Left forelimb (tissue), 1 donor: ENCODE results near the gene CDC42EP4.
"Not testable (repeated sequence)": the region's sequence is repeated elsewhere in the genome, so short reads cannot be mapped to it uniquely, and the experiment has no call there.

Experiments
- DNase-seq: peaks from one replicate; pipeline ENCODE4 v3.0.0-alpha.2; 2018; ENCODE audit warnings: low spot score

Gene CDC42EP4

GRCh38 chr17:73318836-73319235, 7.0 kb upstream of the CDC42EP4 start:
- DNase-seq: no peak

GRCh38 chr17:73318427-73318813, 6.6 kb upstream of the CDC42EP4 start:
- DNase-seq: no peak

- no peak for DNase-seq
Measured at GRCh38 chr17:73317513-73318426, 6.0 kb upstream of the CDC42EP4 start.

- no peak for DNase-seq
Measured at GRCh38 chr17:73316919-73317505, 5.2 kb upstream of the CDC42EP4 start.

- no peak for DNase-seq
Measured at GRCh38 chr17:73315471-73315870, 3.7 kb upstream of the CDC42EP4 start.

- DNase-seq: no peak
Measured at GRCh38 chr17:73313526-73314127, 1.8 kb upstream of the CDC42EP4 start.

- not testable (repeated sequence) for DNase-seq
Measured at GRCh38 chr17:73312887-73313286, 1.1 kb upstream of the CDC42EP4 start.

GRCh38 chr17:73311428-73311780, 397 bp downstream of the CDC42EP4 start:
- no peak for DNase-seq

GRCh38 chr17:73309727-73310596, 1.8 kb downstream of the CDC42EP4 start:
- no peak for DNase-seq

GRCh38 chr17:73308959-73309358, 2.8 kb downstream of the CDC42EP4 start:
- not testable (repeated sequence) for DNase-seq

GRCh38 chr17:73308017-73308823, 3.6 kb downstream of the CDC42EP4 start:
- DNase-seq: no peak

- DNase-seq: no peak
Measured at GRCh38 chr17:73307130-73307529, 4.7 kb downstream of the CDC42EP4 start.

GRCh38 chr17:73305845-73306836, 5.7 kb downstream of the CDC42EP4 start:
- no peak for DNase-seq

- DNase-seq: peak; percentile 78
Measured at GRCh38 chr17:73304971-73305812, 6.6 kb downstream of the CDC42EP4 start.

- DNase-seq: no peak
Measured at GRCh38 chr17:73304438-73304837, 7.4 kb downstream of the CDC42EP4 start.

GRCh38 chr17:73302189-73302588, 9.6 kb downstream of the CDC42EP4 start:
- no peak for DNase-seq

GRCh38 chr17:73301369-73301768, 10.4 kb downstream of the CDC42EP4 start:
- DNase-seq: no peak

GRCh38 chr17:73300392-73300791, 11.4 kb downstream of the CDC42EP4 start:
- no peak for DNase-seq
